Hematopoietic multipotent progenitor cell treated with erythropoietin and hydrocortisone succinate and interleukin-3 and kit ligand, for 4 days (in vitro differentiated cells): ENCODE measurements around the gene COLQ.
A peak's percentile ranks its signal among the peaks of the same experiment; 100 is the strongest.

Source experiments
- DNase-seq: peaks from one replicate; pipeline ENCODE4 v3.0.0-alpha.2; 2015

COLQ gene

DNA sequence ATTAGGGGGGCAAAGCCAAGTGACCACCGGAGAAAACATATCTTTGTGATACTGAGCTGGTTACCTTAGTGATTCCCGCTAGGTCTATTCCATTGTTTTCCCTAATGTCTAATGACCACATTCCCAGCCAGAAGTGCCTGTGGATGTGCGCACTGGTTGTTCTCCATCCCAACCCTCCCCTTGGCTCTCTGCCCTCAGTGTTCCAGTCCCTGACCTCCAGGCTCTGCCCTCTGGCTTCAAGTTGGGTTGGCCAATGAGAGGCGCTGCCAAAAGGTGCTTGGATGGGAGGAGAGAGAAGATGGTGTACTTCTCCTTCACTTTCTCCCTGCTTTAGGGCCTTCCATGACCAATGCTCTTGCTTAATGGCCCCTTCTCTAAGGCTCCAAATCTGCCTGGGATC is 2.4 kb downstream of the COLQ start:
- DNase-seq, result no peak

DNA sequence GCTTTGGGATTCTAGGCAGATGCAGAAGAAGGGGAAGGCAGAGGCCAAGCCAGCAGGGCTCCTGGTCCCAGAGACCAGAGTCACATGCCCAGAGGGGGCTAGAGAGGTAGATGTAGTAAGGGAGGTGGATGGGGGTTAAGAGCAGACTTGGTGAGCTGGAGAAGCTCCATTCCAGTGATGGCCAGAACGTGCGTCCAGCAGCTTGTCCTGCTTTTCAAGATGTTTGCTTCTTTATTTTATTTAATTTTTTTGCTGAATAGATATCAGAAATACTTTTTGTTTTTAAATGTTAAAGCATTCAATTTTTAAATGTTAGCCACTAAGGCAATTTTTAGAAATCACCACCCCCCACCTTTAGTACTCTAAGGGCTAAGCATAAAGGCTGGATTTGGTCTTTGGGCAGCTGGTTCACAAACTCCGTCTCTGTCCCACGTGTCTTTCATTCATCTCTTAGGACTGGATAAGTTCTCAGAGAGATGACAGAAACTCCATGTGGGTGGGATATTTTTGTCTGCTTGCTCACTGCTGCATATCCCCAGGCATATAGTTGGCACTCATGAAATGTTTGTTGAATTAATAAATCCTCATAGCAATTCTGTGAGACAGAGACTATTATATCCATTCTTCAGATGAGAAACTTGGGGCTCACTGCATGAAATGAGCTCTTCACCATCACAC is 6.7 kb downstream of the COLQ start:
- DNase-seq, result no peak

DNA sequence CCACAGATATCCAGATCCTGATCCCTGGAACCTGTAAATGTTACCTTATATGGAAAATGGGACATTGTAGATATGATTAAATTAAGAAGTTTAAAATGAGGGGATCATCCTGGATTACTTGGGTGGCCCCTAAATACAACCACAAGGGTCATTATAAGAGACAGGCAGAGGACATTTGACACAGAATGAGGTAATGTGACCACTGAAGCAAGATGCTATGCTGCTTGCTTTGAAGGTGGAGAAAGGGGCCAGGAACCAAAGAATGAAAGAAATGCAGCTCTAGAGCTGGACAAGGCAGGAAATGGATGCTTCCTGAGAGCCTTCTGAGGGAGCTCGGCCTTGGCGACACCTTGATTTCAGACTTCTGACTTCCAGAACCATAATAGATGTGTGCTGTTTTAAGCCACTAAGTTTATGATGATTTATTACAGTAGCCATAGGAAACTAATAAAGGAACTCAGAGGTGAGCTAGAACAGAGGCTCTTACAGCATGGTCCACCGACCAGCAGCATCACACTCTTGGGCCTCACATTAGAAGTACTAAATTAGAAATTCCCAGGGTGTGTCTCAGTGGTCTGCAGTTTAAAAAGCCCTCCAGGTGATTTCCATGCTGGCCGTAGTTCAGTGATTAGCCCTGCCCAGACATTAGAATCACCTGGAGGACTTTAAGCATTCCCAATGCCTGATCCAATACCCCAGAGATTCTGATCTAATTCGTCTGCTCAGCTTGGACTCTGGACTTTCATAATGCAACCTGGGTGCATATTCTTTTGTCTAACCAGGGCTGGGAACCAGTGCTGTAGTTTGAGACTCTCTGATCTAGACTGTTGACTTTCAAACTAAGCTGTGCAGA is 7.5 kb downstream of the COLQ start:
- DNase-seq, result no peak

DNA sequence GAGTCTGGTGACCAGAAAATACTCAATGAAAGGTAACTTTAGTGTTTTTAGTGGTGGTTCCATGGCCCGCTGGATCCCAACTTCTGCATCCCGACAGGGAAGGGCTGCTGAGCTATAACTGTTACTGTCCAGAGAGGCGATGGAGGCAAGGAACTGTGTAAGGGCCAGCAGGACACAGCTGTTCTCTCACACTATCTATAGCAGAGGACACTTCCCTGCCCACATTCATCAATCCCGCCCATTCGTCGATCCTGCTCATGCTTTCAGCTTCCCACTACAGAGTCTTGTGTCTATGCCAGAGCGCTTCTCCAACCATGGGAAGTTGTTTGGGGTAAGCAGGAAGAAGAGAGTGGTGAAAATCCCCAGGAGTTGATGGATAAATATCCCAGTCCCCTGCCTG is 8.4 kb downstream of the COLQ start:
- DNase-seq, result no peak

DNA sequence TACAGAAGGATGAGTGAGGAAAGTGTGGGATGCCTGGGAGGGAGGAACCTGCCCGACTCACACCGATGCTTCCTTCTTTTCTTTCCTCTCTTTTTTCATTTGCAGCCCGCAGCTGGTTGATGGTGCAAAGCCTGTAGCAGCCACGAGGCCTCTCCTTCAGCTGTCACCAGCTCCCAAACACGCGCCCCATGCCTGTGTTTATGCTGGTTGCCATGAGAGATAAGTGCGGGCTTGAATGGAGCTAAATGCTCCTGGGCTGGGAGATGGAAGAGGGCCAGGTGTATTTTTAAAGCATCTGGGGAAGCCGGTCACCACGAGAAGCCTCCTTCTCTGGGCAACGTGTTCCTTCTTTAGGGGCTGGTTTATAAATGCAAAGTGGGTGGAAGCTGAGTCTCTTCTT is 9.3 kb downstream of the COLQ start:
- peak; percentile 41 for DNase-seq

DNA sequence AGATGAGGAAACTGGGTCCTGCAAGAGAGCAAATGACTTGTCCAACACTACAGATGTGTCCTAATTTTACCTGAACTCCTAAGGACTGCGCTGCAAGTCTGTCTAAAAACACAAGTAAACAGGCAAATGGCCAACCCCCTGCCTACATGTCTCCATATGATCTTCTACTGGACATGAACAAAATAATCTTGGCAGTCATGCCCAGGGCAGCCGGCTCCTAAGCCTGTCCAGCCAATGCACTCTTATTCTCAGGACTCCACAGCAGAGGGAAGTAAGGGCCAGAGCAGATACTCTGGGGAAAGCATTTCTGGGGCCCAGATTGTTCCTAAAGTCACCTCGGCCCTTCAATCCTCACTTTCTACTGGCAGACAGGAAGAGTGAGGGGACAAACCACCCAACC is 10.3 kb downstream of the COLQ start:
- no peak for DNase-seq

DNA sequence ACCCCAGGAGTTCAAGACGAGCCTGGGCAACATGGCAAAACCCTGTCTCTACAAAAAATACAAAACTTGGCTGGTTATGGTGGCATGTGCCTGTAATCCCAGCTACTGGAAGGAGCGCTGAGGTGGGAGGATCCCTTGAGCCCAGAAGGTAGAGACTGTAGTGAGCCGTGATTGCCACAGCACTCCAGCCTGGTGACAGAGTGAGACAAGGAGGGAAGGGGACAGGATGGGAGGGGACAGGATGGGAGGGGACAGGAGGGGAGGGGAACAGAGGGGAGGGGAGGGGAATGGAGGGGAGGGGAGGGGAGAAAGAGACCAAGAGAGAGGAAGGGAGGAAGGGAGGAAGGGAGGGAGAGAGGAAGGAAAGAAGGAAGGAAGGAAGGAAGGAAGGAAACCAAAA is 11.0 kb downstream of the COLQ start:
- DNase-seq, result no peak

DNA sequence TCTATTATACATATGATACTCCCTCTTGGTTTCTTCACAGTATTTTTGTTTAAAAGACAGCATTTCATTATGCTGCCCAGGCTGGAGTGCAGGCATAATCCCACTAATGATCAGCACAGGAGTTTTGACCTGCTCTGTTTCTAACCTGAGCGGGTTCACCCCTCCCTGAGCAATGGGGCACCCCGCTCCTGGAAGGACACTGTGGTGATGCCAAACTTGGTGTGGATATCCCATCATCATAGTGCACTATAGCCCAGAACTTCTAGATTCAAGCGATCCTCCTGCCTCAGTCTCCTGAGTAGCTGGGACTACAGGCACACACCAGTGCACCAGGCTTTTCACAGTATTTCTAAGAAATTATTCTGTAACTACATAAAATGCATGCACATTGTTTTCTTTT is 14.9 kb downstream of the COLQ start:
- no peak for DNase-seq

DNA sequence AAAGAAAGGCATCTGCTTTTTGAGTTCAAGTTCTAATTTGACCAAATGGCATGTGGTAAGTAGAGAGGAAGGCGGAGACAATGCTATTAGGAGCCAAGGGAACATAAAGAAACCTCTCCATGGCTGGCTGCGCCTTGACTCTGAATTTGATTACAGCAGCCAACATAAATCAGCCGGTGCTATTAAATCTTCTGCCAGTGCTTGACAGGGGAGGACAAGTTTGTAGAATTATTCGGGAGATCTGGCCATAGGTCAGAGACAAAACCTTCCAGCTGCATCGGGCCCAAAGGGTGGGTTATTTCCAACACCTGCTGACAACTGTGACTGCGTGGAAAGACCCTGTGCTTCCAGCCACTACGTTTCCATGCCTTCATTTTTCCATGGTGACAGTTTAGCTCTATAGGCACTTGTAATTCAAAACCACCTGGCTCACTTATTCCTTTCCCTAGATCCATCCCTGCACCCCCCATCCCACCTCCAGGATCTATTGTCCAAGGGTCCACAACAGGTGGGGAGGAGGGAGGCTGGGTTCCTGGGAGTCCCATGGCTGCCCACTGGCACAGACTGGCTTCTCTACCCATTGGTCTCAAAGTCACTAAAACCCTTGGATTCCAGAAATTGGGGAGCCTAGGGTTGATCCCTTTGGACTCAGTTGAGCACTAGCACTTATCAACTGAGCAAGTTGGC is 15.9 kb downstream of the COLQ start:
- DNase-seq, result no peak

DNA sequence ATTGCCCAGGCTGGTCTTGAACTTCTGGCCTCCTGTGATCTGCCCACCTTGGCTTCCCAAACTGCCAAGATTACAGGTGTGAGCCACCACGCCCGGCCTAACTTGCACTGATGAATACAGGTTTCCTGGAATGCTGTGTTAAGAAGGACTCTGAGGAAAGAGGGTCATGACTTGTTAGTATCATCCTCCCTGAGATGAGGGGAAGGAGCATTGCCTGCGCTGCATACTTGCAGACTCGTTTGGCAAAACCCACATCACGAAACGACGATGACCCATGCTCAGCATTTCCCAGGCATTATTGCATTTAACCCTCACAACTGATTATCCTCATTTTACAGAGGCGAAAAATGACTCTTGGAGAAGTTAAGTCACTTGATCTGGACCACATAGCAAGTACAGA is 18.9 kb downstream of the COLQ start:
- no peak for DNase-seq

DNA sequence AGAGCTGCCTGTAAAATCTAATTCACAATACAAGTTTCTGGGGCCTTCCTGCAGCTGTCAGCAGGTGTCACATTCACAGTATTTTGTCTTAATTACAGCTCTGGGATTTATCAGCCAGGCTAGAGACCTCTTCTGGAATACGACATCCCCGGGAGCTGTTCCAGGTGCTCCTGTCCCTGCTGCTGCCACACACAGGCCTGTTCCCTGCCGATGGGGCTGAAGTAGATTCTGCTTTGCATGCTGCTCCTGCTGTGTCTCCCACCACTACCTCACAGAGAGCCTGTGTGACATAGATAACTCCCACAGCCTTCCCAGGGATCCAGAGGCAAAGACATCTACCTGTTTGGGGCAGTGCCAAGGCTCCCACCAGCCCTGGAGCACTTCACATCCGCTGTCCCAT is 20.4 kb downstream of the COLQ start:
- DNase-seq, result no peak

DNA sequence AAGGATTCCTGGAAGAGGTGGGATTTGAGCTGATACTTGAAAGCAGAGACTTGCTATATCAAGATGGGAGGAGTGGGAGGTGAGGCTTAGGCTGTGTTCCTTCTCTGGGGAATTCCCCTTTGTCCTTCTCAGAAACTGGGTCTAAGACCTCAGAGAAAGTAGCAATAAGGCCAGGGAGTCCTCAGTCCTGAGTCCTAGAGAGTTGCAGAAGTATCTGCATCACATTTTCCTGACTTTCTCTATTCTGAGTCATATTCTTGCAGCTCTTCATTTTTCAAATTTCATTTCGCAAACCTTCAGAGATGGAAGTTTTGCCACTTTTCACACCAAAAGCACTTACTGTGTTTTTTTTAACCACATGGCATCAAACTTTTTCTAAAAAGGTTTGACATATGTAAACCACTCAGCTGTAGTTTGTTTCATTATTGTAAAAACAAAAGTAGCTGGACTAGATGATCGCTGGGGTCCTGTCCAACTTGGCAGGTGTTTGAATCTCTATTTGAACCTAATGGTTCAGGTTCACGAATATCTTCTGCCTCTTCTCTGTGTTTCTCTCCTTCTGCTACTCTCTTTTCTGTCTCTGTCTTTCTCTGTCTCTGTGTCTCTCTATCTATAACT is 21.3 kb downstream of the COLQ start:
- no peak for DNase-seq

DNA sequence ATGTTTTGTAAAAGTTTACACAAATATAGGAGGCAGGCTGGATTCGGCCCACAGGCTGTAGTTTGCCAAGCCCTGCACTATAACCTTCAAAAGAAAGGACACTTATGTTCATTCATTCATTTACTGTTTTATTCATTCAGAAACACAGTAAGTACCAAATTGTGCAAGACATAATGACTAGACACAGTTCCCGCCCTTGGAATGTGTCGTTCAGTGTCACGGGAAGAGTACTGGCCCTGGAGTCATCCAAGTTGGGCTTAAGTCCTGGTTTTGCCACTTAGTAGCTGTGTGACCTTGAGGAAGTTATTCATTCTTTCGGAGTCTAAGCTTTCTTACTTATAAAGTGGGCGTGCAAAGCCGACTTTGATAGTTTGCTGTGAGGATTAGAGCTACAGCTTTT is 22.0 kb downstream of the COLQ start:
- DNase-seq, result no peak

DNA sequence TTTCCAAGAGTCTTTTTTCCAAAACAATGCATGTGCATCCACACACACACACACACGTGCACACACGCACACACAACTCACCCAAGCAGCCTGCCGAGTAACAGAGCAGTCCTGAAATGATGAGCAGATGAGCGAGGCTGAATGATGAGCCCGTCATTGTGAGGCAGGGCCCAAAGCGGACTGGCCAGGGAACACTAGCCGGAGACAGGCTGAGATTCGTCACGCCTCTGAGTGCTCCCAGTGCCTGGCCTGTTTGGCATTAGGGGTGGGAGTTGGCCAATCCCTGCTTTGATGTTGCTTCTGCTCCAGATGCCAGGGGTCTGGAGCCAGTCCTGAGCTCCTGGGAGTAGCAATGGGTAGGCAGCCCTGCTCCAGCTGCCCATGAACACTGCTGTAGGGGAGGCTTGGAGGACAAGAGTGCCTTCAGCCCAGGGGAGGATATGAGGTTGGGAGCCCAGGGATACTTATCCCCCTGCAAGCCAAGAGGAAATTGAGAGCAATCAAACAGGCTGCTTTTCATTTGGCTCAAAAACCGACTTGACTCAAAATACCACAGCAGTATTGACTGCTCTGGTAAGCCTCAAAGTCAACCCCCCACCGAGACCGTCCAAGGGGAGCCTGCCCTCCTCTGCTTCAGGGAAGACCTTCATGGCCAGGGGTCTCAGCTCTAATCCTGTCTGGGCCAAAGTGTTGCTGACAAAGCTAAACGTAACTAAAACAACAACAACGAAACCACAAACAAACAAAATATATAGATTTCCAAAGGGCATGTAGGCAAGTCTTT is 22.9 kb downstream of the COLQ start:
- no peak for DNase-seq

DNA sequence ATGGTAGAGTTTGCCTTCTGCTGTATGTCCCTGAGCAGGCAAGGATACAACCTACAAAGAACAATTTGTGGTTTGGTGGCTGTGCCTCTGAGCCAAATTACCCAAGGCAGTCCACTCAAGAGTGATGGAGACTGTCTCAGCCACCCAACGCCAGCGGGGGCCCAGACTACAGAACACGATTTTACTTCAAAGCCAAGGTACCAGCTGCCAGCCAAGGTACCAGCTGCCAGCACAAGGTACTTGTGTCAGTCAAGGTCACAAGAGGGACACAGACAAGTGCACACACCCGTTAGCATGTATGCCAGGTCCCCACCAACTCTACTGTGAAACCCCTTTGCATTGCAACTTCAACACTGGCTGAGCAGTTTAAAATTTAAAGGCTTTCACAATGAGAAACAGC is 23.5 kb downstream of the COLQ start:
- DNase-seq, result no peak

DNA sequence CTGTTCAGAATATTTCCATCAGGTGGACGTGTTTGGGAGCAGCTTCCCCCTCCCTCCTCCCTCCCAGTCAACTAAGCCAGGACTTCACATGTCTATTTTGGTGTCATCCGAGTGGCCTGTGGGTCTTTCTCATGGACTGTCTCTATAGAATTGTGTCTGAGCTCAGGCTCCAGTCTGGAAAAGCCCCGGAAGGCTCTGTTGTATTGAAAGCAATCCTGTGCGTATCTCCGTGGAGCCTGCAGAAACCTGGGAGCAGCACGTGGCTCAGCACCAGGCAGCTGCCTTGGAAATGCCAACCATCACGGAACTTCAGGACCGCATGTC is 25.2 kb downstream of the COLQ start:
- DNase-seq, result no peak

DNA sequence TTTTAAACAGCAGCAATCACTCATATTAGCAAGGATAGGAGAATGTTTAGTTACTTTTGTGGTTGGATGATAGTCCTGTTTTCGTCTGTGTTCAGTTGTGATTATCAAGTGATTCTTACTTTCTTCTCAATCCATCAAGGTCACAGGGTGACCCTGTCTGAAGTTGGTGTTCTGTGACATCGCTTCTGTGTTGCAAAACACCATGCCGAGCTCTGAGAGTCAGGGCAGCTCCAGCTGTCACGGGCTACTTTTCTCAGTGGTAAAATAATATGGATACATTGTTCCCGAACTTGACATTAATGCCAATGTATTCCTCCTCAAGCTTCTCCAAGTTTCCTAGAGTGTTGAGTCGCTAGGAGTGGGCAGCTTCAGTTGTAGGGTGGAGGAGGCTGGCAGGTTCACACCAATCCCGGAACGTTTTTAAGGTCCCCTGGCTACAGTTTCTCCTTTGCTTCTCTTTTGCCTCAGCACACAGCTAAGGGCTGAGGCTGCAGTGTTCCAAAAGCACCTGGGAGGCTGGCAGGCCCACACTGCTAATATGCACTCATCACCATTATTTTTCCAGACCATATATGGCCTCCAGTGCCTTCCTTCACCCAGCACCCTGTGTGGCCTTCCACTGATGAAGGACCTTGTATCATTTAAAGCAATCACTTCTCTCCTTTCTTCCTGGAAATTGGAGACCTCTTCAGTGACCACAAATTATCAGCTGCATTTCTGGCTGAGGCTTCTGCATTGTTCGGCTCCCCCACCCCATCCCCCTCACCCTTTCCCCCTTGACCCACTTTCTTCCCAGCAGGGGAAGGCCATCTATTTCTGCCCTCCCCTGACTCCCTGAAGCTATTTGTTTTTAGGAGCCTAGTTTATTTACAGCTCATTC is 25.8 kb downstream of the COLQ start:
- no peak for DNase-seq

DNA sequence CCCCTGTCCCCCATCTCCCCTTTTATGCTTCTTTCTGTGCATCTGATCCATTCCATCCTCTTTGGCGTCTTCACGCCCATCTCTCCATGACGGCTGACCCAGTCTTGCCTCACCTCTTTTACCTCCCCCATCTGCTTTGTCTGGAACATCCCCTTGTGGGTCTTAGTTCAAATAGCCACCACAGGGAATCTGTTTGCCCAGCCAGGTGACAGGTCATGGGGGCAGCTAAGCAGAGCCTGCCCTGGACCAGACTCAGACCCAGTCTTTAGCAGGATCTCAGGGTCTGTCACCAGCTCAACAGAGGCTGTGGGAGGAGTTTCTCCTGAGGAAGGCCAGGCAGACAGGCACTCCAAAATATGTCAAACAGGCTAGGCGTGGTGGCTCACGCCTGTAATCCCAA is 28.1 kb downstream of the COLQ start:
- DNase-seq, result no peak

DNA sequence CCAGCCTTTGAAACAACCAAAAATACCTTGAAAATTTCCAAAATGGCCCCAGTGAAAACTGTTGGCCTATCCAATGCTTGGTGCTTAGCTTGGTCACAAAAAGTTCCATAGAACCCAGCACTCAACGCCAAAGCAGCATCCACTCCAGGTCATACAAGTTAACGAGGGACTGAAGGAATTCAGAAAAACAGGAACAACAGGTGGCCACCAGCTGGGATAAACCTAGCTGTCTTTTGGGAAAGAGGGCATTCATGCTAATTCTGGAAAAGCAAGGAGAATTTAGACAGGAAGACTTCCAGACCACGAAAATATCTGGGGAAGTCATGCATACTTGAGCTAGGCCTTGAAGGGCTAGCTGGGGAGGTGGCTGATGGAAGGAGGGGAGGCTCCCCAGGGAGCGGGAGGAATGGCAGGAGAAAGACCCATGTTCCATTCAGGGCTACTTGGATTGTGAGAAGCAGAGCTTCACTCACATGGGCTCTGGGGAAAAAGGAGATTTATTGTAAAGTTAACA is 28.6 kb downstream of the COLQ start:
- no peak for DNase-seq

DNA sequence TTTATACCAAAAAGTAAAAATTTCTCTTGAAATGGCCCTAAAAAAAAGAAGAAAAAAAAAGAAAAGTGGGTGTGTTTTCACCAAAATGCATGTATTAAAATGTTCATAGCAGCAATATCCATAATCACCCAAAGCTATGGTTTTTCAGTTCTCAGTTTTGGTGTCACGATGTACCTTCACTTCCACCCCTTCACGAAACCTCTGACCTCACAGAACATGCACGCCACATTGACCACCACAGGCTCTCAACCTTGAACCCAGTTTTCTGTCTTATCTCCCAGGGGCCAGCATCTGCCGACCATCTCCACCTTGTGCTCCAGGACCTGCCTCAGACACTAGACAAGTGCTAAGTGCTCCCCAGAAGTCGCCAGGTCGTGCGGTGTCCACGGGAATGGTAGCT is 30.4 kb downstream of the COLQ start:
- no peak for DNase-seq

DNA sequence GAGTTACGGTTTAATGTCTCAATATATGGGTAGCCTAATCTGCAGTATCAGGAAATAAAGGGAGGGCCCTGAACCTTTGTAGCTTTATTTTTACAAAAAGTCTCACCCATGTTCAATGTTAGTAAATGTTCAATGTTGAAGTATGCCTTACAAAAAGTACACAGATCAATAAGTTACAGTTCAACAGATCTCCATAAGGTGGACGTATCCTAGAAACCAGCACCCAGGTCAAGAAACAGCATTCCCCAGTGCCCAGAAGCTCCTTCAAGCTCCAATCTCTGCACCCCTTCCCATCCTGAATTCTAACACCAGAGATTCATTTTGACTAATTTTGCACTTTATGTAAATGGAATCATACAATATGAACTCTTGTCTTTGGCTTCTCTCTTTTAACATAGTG is 31.3 kb downstream of the COLQ start:
- DNase-seq, result no peak

DNA sequence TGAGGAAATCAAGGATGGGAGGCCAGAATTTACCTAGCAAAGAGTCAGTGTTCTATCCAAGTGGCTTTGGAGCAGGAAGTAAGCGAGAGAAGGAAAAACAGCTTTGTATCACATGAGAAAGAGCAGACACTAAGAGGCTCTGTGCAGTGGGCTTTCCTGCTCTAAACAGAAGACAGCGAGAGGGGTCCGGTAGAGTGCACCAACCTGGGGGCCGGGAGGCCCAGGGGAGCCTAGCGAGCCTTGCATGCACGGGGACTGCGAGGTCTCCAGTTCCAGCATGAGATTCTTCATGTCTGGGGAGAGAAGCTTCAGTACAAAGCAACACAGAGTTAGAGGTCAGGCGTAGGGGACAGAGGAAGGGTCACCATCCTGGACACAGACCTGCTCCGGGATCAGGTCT is 33.5 kb downstream of the COLQ start:
- DNase-seq, result no peak
